ENCODE results near the gene CACNA1H. TPM values are rescaled to one million over a fixed set of nuclear protein-coding genes. Genes with fewer than 3 reads are reported as not detected.
"Not testable (repeated sequence)": the region's sequence is repeated elsewhere in the genome, so short reads cannot be mapped to it uniquely, and the experiment has no call there.

The CACNA1H gene
- total RNA-seq, 1 donor from 2014 or later: 14.7 TPM

DNA sequence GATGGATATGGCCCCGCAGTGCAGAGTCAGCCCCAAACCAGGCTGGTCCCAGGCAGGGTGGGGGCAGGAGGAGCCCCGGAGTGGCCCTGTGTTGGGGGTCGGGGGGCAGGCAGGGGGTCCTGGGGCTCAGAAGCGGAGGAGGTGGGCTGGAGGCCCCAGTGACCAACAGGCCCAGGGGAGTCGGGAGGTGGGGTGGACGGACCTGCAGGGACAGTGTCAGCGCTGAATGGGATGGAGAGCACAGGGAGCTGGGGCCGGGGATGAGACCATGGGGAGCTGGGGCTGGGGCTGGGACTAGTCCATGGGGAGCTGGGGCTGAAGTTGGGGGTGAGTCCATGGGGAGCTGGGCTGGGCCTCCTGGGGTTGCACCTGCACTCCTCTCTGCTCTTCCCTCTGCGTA, 86.7 kb downstream of the CACNA1H start:
- DNase-seq (ENCODE audit: low spot score in 2 of 2); FAIRE-seq: not testable (repeated sequence)

DNA sequence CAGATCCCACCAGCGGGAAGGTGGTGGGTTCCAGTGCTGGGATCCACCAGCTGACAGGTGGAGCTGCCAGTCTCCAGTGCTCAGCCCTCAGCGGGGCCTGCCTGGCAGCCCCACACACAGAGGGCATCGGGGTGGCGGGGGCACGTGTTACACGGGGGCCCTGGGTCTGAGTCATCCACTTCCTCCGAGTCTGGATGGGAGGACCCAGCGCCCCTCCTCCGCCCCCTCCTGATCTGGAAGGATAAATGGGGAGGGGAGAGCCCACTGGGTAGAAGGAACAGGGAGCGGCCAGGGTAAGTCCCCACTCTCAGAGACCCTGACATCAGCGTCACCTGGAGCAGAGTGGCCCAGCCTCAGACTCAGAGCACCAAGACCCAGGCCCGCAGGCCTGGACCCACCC, 87.5 kb downstream of the CACNA1H start, which contains the start of gene TPSAB1:
Gene TPSAB1 (plus strand): TSS at position 270 of the 400 bp plus-strand sequence. CDS start 234 bp downstream, outside the sequence.
- not testable (repeated sequence) for DNase-seq (ENCODE audit: low spot score in 2 of 2); FAIRE-seq

DNA sequence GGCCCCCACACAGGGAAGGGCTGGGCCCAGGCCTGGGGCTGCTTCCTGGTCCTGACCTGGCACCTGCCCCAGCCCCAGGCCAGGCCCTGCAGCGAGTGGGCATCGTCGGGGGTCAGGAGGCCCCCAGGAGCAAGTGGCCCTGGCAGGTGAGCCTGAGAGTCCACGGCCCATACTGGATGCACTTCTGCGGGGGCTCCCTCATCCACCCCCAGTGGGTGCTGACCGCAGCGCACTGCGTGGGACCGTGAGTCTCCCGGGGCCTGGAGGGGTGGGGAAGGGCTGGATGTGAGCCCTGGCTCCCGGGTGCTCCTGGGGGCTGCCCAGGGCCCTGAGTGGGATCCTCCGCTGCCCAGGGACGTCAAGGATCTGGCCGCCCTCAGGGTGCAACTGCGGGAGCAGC, 88.2 kb downstream of the CACNA1H start:
- not testable (repeated sequence) for DNase-seq (ENCODE audit: low spot score in 2 of 2)

DNA sequence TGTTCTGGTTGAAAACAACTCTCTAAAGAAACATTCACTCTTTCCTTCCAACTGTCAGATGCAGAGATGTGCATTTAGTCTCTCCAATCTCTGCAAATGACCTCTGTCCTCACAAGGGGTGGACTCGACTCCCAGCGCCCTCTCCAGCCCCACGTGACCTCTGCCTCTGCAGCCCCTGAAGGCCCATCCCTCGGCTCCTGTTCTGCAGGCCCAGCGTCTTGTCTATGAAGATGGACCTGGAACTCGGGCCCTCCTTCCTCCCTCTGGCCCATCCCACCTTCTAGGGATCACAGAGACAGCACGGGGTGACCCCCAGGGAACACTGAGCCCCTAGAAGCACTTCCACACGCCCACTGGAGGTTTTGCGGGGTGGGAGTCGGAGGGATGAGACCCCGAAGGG, 90.5 kb downstream of the CACNA1H start:
- not testable (repeated sequence) for DNase-seq (ENCODE audit: low spot score in 2 of 2); FAIRE-seq

More for the DNA sequence above, 88.2 kb downstream of the CACNA1H start:
- not testable (repeated sequence) for FAIRE-seq

DNA sequence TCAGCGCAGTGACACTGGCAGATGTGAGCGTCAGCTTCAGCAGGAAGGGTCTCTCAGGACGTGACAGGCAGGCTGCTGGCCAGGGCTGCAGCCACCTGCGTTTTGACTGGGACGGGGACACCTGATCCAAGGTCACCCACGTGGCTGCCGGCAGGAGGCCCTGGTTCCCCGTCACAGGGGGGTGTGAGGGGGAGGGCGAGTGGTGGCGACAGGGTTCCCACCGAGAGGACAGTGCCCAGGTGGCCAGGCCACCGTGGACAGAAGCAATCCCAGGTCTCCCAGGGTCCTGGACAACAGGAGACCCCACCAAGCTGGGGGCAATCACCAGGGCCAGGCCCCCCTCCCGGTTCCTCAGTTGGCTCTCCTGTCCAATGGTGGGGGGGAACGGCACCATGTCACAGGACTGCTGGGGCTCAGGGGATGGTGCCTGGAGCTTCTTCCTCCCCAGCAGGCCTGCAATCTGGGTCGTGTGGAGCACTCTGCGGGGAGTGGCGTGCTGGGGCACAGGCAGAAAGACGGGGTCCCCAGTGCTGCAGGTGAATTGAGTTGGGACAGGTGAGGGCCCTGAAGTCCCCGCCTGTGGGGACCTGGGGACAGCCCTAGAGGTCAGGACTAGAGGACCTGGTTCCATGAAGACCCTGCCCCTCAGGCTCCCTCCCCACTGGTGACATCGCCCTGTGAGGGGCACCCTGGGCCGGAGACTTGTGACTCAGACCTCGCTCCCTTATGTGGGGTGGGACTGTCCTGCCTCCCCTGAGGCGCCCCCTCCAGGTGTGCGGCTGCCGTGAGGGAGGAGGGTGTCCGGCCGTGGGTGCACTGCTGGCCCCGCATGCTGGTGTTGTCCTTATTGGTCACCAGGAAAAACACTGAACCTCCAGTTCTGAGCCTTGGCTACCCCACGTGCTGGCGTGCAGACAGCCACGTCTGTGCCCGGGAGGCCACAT, 91.3 kb downstream of the CACNA1H start:
- FAIRE-seq; DNase-seq (ENCODE audit: low spot score in 2 of 2): not testable (repeated sequence)

DNA sequence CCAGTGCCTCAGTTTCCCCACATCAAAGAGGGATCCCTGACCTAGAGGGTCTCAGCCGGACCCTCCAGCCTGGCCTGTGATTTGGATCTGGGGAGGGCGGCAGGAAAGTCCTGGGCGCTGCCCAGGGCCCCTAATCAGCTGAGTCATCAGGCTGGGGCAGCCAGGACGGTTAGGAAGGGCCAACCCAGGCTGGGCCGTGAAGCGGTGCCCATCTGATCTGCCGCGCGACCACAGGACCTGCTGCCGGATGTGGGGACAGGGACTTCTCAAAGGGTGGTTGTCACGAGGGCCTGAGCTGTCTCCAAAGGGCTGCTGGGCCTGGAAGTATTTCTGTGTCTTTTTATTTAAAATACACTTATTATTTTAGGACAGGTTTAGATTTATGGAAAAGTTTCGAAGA, 92.0 kb downstream of the CACNA1H start:
- FAIRE-seq: no peak
- no peak for DNase-seq (ENCODE audit: low spot score in 2 of 2)

DNA sequence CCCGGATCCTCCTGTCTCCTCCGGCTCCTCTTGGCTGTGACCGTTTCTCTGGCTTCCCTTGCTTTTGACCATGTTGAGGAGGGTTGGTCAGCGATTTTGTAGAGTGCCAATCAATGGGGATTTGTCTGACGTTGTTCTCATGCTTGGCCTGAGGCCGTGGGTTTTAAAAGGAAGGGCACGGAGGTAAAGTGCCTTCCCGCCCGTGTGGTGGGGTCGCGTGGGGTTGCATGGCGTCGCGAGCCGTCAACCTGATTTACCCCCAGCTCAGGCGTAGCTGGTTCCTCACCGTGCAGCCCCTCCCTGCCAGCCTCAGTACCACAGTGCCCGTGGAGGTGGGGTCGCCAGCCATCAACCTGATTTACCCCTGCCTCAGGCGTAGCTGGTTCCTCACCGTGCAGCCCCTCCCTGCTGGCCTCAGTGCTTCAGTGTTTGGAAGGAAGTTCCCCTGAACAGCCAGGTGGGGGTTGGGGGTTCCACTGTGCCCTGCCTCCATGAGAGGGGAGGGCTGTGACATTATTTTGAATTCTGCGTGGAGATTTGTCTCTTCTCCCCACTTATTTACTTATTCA, 92.6 kb downstream of the CACNA1H start:
- no peak for FAIRE-seq
- DNase-seq (ENCODE audit: low spot score in 2 of 2): no peak

DNA sequence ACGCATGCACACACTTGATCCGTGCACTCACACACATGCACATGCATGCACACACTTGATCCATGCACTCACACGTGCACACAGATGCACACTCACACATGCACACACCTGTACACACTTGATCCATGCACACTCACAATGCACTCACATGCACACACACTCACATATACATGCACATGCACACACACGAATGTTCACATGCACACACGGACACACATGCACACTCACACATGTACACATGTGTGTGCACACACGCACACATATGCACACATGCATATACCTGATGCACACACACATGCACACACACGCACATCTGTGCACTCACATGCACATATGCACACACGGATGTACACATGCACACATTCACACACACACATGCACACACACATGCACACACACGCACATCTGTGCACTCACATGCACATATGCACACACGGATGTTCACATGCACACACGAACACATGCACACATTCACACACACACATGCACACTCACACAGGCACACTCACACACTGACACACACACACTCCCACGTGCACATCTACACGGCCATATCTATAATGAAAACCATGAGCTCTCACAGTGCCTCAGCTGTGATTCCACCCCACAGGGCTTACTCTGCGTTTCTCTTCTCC, 95.1 kb downstream of the CACNA1H start:
- FAIRE-seq; DNase-seq (ENCODE audit: low spot score in 2 of 2): not testable (repeated sequence)

DNA sequence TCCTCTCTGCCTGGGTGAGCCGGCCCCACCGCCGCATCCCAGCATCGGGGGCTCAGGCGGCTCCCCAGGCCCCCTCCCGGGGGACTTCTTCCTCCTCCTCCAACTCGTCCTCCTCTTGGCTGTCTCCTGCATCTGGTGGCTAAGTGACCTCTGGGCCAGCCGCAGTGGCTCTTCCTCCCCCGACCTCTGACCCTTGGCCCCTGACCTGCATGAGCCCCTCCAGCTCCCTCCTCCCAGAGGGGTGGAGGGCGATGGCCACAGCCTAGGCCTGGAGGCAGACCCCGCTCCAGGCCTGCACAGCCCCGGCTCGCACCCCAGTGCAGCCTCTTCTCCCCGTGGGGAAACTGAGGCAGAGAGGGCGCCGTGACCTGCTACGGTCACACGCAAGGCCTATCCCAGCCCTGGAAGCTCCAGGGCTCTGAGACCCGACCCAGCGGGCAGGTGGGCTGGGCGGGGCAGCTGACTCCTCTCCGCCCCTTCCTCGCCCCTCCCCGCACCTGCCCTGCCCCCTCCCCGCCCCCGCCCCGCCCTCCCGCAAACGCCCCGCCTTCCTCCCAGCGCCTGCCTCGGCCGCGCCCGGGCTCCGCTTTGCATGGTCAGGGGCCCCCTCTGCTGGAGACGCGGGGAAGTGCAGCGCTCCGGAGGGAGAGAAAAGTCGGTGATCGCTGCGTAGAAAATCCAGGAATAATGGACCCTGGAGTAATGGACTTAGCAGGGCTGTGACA, 96.3 kb downstream of the CACNA1H start:
- FAIRE-seq: not testable (repeated sequence)

DNA sequence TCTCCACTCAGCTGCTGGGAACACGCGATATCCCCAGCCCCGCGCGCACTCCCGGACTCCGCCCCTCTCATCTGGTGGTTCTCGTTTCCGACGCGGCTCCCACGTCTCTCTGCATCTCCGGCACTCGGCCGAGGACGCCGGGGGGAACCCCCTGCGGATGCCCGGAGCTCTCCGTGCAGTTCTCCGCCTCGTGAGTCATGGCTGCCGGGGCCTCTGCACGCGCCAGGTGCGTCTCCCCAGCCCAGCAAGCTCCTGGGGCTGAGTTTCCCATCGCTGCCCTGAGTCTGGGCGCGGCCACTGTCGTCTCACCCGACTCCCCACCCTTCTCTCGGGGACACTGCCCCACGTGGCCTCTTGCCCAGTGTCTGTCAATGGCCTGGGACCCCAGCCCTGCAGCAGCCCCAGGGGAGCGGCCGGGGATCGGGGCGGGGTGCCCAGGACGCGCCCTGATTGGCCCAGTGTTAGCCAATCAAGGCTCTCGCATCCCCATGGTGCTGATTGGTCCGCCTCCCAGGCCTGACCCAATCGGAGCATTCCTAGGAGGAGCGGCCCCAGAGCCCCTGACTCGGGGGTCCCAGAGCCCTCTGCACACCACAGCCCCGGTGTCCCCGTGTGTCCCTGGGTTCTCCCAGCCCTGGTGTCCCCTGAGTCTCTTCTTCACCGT, 100.9 kb downstream of the CACNA1H start:
- FAIRE-seq; DNase-seq (ENCODE audit: low spot score in 2 of 2): not testable (repeated sequence)

More for the DNA sequence above, 96.3 kb downstream of the CACNA1H start:
- DNase-seq (ENCODE audit: low spot score in 2 of 2): not testable (repeated sequence)

DNA sequence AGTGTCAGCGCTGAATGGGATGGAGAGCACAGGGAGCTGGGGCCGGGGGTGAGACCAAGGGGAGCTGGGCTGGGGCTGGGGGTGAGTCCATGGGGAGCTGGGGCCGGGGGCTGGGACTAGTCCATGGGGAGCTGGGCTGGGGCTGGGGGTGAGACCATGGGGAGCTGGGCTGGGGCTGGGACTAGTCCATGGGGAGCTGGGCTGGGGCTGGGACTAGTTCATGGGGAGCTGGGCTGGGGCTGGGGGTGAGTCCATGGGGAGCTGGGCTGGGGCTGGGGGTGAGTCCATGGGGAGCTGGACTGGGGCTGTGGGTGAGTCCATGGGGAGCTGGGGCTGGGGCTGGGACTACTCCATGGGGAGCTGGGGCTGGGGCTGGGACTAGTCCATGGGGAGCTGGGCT, 101.9 kb downstream of the CACNA1H start:
- not testable (repeated sequence) for FAIRE-seq; DNase-seq (ENCODE audit: low spot score in 2 of 2)

DNA sequence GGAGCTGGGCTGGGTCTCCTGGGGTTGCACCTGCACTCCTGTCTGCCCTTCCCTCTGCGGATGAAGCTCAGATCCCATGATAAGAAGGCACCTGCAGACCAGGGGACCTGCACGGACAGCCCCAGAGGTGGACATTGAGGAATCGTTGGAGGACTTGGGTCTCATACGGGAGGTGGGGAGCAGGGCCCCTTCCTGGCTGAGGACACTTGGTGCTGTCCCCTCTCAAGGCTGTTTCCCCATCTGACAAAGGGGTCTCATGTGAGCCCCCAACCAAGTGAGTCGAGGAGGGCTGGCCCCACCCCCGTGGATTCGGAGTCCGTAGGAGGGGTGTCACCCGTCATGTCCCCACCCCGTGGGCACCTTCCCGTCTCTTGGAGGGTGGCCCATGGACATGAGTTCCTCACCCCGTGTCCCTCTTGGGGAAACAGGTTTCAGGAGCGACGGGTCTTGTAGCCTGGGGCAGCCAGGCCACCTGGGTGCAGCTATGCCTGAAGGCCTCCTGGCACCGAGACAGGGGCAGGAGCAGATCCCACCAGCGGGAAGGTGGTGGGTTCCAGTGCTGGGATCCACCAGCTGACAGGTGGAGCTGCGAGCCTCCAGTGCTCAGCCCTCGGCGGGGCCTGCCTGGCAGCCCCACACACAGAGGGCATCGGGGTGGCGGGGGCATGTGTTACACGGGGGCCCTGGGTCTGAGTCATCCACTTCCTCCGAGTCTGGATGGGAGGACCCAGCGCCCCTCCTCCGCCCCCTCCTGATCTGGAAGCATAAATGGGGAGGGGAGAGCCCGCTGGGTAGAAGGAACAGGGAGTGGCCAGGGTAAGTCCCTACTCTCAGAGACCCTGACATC, 102.6 kb downstream of the CACNA1H start, which contains the start of gene TPSD1:
Gene TPSD1 (plus strand): TSS at position 794 of the 847 bp plus-strand sequence. CDS start 212 bp downstream, outside the sequence.
- DNase-seq (ENCODE audit: low spot score in 2 of 2); FAIRE-seq: not testable (repeated sequence)

DNA sequence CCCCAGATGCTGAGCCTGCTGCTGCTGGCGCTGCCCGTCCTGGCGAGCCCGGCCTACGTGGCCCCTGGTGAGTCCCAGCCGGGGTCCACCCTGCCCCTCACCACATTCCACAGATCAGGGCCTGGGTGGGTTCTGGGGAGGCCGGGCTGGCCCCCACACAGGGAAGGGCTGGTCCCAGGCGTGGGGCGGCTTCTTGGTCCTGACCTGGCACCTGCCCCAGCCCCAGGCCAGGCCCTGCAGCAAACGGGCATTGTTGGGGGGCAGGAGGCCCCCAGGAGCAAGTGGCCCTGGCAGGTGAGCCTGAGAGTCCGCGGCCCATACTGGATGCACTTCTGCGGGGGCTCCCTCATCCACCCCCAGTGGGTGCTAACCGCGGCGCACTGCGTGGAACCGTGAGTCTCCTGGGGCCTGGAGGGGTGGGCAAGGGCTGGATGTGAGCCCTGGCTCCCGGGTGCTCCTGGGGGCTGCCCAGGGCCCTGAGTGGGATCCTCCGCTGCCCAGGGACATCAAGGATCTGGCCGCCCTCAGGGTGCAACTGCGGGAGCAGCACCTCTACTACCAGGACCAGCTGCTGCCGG, 103.5 kb downstream of the CACNA1H start:
- not testable (repeated sequence) for DNase-seq (ENCODE audit: low spot score in 2 of 2); FAIRE-seq

DNA sequence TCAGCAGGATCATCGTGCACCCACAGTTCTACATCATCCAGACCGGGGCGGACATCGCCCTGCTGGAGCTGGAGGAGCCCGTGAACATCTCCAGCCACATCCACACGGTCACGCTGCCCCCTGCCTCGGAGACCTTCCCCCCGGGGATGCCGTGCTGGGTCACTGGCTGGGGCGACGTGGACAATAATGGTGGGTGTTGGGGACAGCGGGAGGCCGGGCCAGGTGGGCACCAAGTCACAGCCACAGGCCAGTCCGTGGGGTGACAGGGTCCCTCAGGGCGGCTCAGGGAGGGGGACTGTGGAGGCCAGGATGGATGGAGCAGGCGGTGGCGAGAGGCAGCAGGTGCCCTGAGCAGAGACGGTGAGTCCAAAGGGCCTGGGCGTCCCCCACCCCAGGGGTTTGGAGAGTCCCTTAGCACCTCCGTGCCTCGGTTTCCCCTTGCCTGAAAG, 104.0 kb downstream of the CACNA1H start:
- no peak for FAIRE-seq

DNA sequence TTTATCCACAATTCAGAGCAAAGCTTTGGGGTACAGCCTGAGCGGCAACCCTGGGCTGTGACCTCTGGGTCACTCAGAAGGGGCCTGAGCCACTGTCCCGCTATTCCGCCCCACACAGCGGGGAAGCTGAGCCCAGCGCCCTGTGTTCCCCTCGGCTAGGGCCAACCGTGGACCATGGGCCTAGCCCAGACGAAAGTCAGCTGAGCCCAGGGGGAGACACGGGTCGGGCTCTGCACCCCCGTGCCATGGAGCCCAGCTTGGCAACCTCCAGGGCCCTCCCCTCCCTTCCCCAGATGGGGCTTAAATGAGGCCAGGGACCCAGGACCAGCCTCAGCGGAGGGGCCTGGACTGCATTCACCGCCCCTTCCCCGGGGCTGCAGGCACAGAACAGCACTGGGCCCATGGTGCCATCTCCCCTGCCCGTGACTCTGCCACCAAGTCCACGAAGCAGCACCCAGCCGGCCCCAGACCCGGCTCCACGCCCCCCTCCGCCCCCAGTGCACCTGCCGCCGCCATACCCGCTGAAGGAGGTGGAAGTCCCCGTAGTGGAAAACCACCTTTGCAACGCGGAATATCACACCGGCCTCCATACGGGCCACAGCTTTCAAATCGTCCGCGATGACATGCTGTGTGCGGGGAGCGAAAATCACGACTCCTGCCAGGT, 104.8 kb downstream of the CACNA1H start:
- DNase-seq (ENCODE audit: low spot score in 2 of 2) (no peak), FAIRE-seq (no peak)

More for the DNA sequence above, 104.0 kb downstream of the CACNA1H start:
- DNase-seq (ENCODE audit: low spot score in 2 of 2): no peak

DNA sequence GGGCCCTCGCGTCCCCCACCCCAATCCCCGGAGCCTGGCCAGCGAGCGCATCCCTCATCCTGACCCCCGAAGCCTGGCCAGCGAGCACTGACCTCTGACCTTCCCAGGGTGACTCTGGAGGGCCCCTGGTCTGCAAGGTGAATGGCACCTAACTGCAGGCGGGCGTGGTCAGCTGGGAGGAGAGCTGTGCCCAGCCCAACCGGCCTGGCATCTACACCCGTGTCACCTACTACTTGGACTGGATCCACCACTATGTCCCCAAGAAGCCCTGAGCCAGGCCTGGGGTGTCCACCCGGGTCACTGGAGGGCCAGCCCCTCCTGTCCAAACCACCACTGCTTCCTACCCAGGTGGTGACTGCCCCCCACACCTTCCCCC, 105.3 kb downstream of the CACNA1H start:
- no peak for FAIRE-seq
- no peak for DNase-seq (ENCODE audit: low spot score in 2 of 2)

Data from frontal cortex (tissue), 4 donors.